K562 (cell line): ENCODE results near the gene CDC23. TPM values are rescaled to one million over a fixed set of nuclear protein-coding genes. Genes with fewer than 3 reads are reported as not detected.

Experiments
- ATF7 ChIP-seq: fragments of 450-650 bp; IDR thresholded peaks from 2 replicates; pipeline ENCODE4 v1.7.1; 2014; ENCODE audit warnings: mild to moderate bottlenecking, moderate library complexity
- CREM ChIP-seq: IDR thresholded peaks from 2 replicates; pipeline ENCODE4 v1.6.1; 2014; ENCODE audit warnings: antibody characterized with exemption, low read depth
- HMBOX1 ChIP-seq: sonication (generic); IDR thresholded peaks from 2 replicates; pipeline ENCODE4 v1.6.1; 2016
- PBX2 ChIP-seq, 2 experiments: IDR thresholded peaks in 1 of 2; conservative IDR thresholded peaks in 1 of 2; 2 replicates each; pipeline ENCODE4 v1.6.1; 2016; ENCODE audit warnings: low read depth in 2 of 2, mild to moderate bottlenecking in 1 of 2, missing compliant biosample characterization in 1 of 2, missing genetic modification characterization in 1 of 2, moderate library complexity in 1 of 2
- PKNOX1 ChIP-seq: fragments of 450-650 bp; IDR thresholded peaks from 2 replicates; pipeline ENCODE4 v1.6.1; 2016
- POLR2G ChIP-seq: fragments of 200-400 bp; formaldehyde crosslinking; IDR thresholded peaks from 2 replicates; pipeline ENCODE4 v1.6.1; 2017; ENCODE audit warnings: low read depth, mild to moderate bottlenecking, antibody characterized with exemption, low read length, moderate library complexity
- REST ChIP-seq, 2 experiments: fragments of 450-650 bp; formaldehyde crosslinking in 1 of 2; IDR thresholded peaks; 2 replicates each; pipeline versions ENCODE4 v1.4.0 to v1.6.1; 2014 to 2020; ENCODE audit warnings: mild to moderate bottlenecking in 2 of 2, borderline replicate concordance in 1 of 2, low read depth in 1 of 2
- TEAD4 ChIP-seq, 2 experiments: sonication (generic) in 1 of 2; formaldehyde crosslinking in 1 of 2; IDR thresholded peaks; 2 replicates each; pipeline versions ENCODE4 v1.6.1 to v1.8.0; 2012 to 2022; ENCODE audit warnings: borderline replicate concordance in 1 of 2, inconsistent platforms in 1 of 2, low read length in 1 of 2, mild to moderate bottlenecking in 1 of 2, missing genetic modification reagents in 1 of 2
- ZBTB26 ChIP-seq: fragments of 450-650 bp; formaldehyde crosslinking; IDR thresholded peaks from 2 replicates; pipeline ENCODE4 v1.4.0; 2022; ENCODE audit warnings: missing genetic modification characterization
- polyA plus RNA-seq, 8 experiments: library from polyadenylated mRNA; depleted of rRNA in 4 of 8; stranded (reverse) in 5 of 8; unstranded in 3 of 8; fragments of >200 nt; fragmentation: Nextera tagmentation in 2 of 8; fragmentation: Illumina TruSeq in 1 of 8; extraction: Ambion mirVana in 2 of 8; extraction: Trizol in 1 of 8; gene quantifications; 2 replicates each; pipeline versions ENCODE4 v1.2.1 to v1.2.3, GENCODE V29; 2011 to 2014; ENCODE audit warnings: inconsistent platforms in 1 of 8, missing spikeins in 1 of 8
- total RNA-seq, 7 experiments: library from RNA; depleted of rRNA in 6 of 7; stranded (reverse); fragments of >200 nt in 6 of 7; fragmentation: Illumina TruSeq in 2 of 7; extraction: Trizol in 2 of 7; gene quantifications; 2 replicates each; pipeline versions ENCODE4 v1.2.1 to v1.2.3, GENCODE V29; 2011 to 2021; ENCODE audit warnings: low replicate concordance in 1 of 7

The CDC23 gene
- total and polyA plus RNA-seq, 9 of the 15 experiments (the other 6 are each of a cell fraction or from before 2014, with no cell fraction given): 34.5 to 157 (median 65.5) TPM

- TF ChIP-seq PBX2 (CRISPR knock-in tag; IDR thresholded peaks at IDR 0.05; ENCODE audit: low read depth) (no peak), PBX2 (tag; conservative IDR thresholded peaks at IDR 0.05; ENCODE audit: low read depth) (0 out of 2 replicates have a peak, but pooled peaks have one; percentile 29), TEAD4 (IDR thresholded peaks at IDR 0.05; ENCODE audit: low read length) (peak; percentile 64), TEAD4 (CRISPR knock-in tag; IDR thresholded peaks at IDR 0.05; ENCODE audit: borderline replicate concordance) (no peak), ZBTB26 (CRISPR knock-in tag) (no peak), REST (IDR thresholded peaks at IDR 0.05; ENCODE audit: borderline replicate concordance) (peak; percentile 56; the same call in 1 of the 2 replicates), REST (CRISPR knock-in tag; IDR thresholded peaks at IDR 0.05; ENCODE audit: low read depth) (no peak), ATF7 (peak; percentile 18; the same call in 1 of the 2 replicates), CREM (0 out of 2 replicates have a peak, but pooled peaks have one; percentile 11), POLR2G (peak; percentile 25; the same call in 1 of the 2 replicates), HMBOX1 (no peak), PKNOX1 (peak; percentile 55; the same call in 1 of the 2 replicates)
Measured at GRCh38 chr5:138180183-138180782, 32.8 kb downstream of the CDC23 start (continued).
